H1 (cell line): ENCODE measurements around the gene TMEM151A. TPM values are rescaled to one million over a fixed set of nuclear protein-coding genes. Genes with fewer than 3 reads are reported as not detected.
"Not testable (repeated sequence)": the region's sequence is repeated elsewhere in the genome, so short reads cannot be mapped to it uniquely, and the experiment has no call there.

ENCODE experiments used
- CTCF ChIA-PET: fragments of 300-600 bp; sonication (Branson Sonifier 250); formaldehyde crosslinking; loops from one replicate; lab custom pipeline; 2021; ENCODE audit not compliant: partially characterized antibody; lab: Charles Lee
- POLR2A ChIA-PET: fragments of 300-600 bp; sonication (Branson Sonifier 250); formaldehyde crosslinking; loops from one replicate; lab custom pipeline; 2021; ENCODE audit warnings: inconsistent platforms; ENCODE audit not compliant: partially characterized antibody; lab: Charles Lee
- DNase-seq, 2 experiments: peaks; one replicate each; pipeline versions ENCODE4 v3.0.0 to v3.0.0-alpha.2; 2010 to 2022; ENCODE audit warnings: low spot score in 2 of 2, low read depth in 1 of 2, mixed read lengths in 1 of 2
- FAIRE-seq: peaks from 2 replicates; lab custom pipeline; 2011; peaks lifted over from hg19 to GRCh38; lab: Jason Lieb, UNC
- H2AFZ ChIP-seq: 2 replicates; pipeline ENCODE4 v1.8.1; 2012; ENCODE audit warnings: low read length, inconsistent platforms
- H2AK5ac ChIP-seq: 2 replicates; pipeline ENCODE4 v1.6.1; 2013; ENCODE audit warnings: low read depth, low read length
- H2BK120ac ChIP-seq: replicated peaks from 2 replicates; pipeline ENCODE3; 2013; ENCODE audit warnings: low read depth, low read length, inconsistent platforms
- H2BK12ac ChIP-seq: 2 replicates; pipeline ENCODE4 v1.6.1; 2013; ENCODE audit warnings: low read depth, low read length
- H2BK15ac ChIP-seq: 2 replicates; pipeline ENCODE4 v1.6.1; 2013; ENCODE audit warnings: low read length
- H2BK20ac ChIP-seq: 2 replicates; pipeline ENCODE4 v1.6.1; 2013; ENCODE audit warnings: low read length
- H2BK5ac ChIP-seq: 2 replicates; pipeline ENCODE4 v1.6.1; 2013; ENCODE audit warnings: low read depth, low read length
- H3K14ac ChIP-seq: 2 replicates; pipeline ENCODE4 v1.6.1; 2013; ENCODE audit warnings: inconsistent platforms; ENCODE audit not compliant: insufficient read length
- H3K18ac ChIP-seq: 2 replicates; pipeline ENCODE4 v1.6.1; 2013; ENCODE audit warnings: low read length; ENCODE audit errors: extremely low read depth
- H3K23ac ChIP-seq: 2 replicates; pipeline ENCODE4 v1.6.1; 2013; ENCODE audit warnings: inconsistent platforms; ENCODE audit not compliant: insufficient read length
- H3K23me2 ChIP-seq: 2 replicates; pipeline ENCODE4 v1.6.1; 2013; ENCODE audit warnings: low read depth, low read length
- H3K27ac ChIP-seq: 2 replicates; pipeline ENCODE4 v1.6.1; 2011; ENCODE audit warnings: low read depth, low read length, inconsistent platforms
- H3K27me3 ChIP-seq, 4 experiments: replicated peaks in 1 of 4; 1 replicate in 1 of 4; 2 replicates in 3 of 4; pipeline versions ENCODE4 v1.6.1 to v1.8.1; 2011 to 2013; ENCODE audit warnings: low read length in 3 of 4, mild to moderate bottlenecking in 3 of 4, inconsistent platforms in 2 of 4, mixed read lengths in 2 of 4, moderate library complexity in 1 of 4; ENCODE audit not compliant: control insufficient read depth in 3 of 4, insufficient read depth in 3 of 4; ENCODE audit errors: extremely low read depth in 1 of 4
- H3K36me3 ChIP-seq, 4 experiments: 2 replicates each; pipeline versions ENCODE4 v1.6.1 to v1.8.1; 2011 to 2013; ENCODE audit warnings: mild to moderate bottlenecking in 4 of 4, low read length in 3 of 4, moderate library complexity in 2 of 4, control low read depth in 1 of 4, inconsistent platforms in 1 of 4; ENCODE audit not compliant: insufficient read depth in 4 of 4, control insufficient read depth in 2 of 4
- H3K4ac ChIP-seq: replicated peaks from 2 replicates; pipeline ENCODE3; 2013; ENCODE audit warnings: low read length, low read depth, mixed read lengths, inconsistent platforms; ENCODE audit not compliant: insufficient read length
- H3K4me1 ChIP-seq, 4 experiments: replicated peaks in 1 of 4; 1 replicate in 1 of 4; 2 replicates in 3 of 4; pipeline versions ENCODE4 v1.6.1 to v1.8.1; 2011 to 2013; ENCODE audit warnings: low read length in 3 of 4, inconsistent platforms in 2 of 4, mixed read lengths in 1 of 4; ENCODE audit not compliant: insufficient read depth in 4 of 4, control insufficient read depth in 3 of 4
- H3K4me2 ChIP-seq, 2 experiments: 2 replicates each; pipeline versions ENCODE4 v1.6.1 to v1.8.1; 2011 to 2013; ENCODE audit warnings: low read depth in 2 of 2, low read length in 2 of 2, control low read depth in 1 of 2, inconsistent platforms in 1 of 2, mild to moderate bottlenecking in 1 of 2; ENCODE audit not compliant: insufficient read depth in 1 of 2
- H3K4me3 ChIP-seq, 4 experiments: fragments of 200-600, 300-600 bp in 1 of 4; sonication (generic), shearing (Covaris generic), sonication (Bioruptor Twin) in 1 of 4; 2 replicates each; pipeline versions ENCODE4 v1.5.1 to v1.8.1; 2011 to 2016; ENCODE audit warnings: low read length in 4 of 4, low read depth in 3 of 4, control low read depth in 2 of 4, inconsistent platforms in 2 of 4, mild to moderate bottlenecking in 2 of 4, mixed read lengths in 1 of 4, moderate library complexity in 1 of 4; ENCODE audit not compliant: insufficient read depth in 2 of 4; ENCODE audit errors: extremely low read depth in 1 of 4
- H3K56ac ChIP-seq: replicated peaks from 2 replicates; pipeline ENCODE3; 2013; ENCODE audit warnings: low read depth, mild to moderate bottlenecking, mixed read lengths, low read length, inconsistent platforms; ENCODE audit not compliant: insufficient read length
- H3K79me1 ChIP-seq: 2 replicates; pipeline ENCODE4 v1.6.1; 2013; ENCODE audit warnings: low read depth, low read length, control low read depth
- H3K79me2 ChIP-seq, 2 experiments: 2 replicates each; pipeline versions ENCODE4 v1.6.1 to v1.8.1; 2012 to 2013; ENCODE audit warnings: low read length in 2 of 2, mild to moderate bottlenecking in 2 of 2, inconsistent platforms in 1 of 2; ENCODE audit not compliant: insufficient read depth in 2 of 2, control insufficient read depth in 1 of 2
- H3K9ac ChIP-seq, 4 experiments: replicated peaks in 1 of 4; 1 replicate in 1 of 4; 2 replicates in 3 of 4; pipeline versions ENCODE4 v1.6.1 to v1.8.1; 2011 to 2013; ENCODE audit warnings: low read depth in 3 of 4, low read length in 3 of 4, control low read depth in 2 of 4, mild to moderate bottlenecking in 2 of 4, moderate library complexity in 2 of 4, inconsistent platforms in 1 of 4; ENCODE audit errors: extremely low read depth in 1 of 4
- H3K9me3 ChIP-seq, 2 experiments: 2 replicates each; pipeline versions ENCODE4 v1.6.1 to v1.8.1; 2012 to 2013; ENCODE audit warnings: mild to moderate bottlenecking in 2 of 2, moderate library complexity in 2 of 2, control low read depth in 1 of 2, inconsistent platforms in 1 of 2, low read depth in 1 of 2, low read length in 1 of 2, mixed read lengths in 1 of 2; ENCODE audit not compliant: insufficient read depth in 2 of 2
- H4K20me1 ChIP-seq, 2 experiments: replicated peaks in 1 of 2; 2 replicates each; pipeline versions ENCODE3 to v1.8.1; 2011 to 2013; ENCODE audit warnings: inconsistent platforms in 2 of 2, low read length in 2 of 2, mild to moderate bottlenecking in 1 of 2; ENCODE audit not compliant: insufficient read depth in 2 of 2, control insufficient read depth in 1 of 2
- H4K5ac ChIP-seq: 2 replicates; pipeline ENCODE4 v1.6.1; 2013; ENCODE audit warnings: low read length, low read depth, mixed read lengths, inconsistent platforms; ENCODE audit not compliant: insufficient read length
- H4K8ac ChIP-seq: 2 replicates; pipeline ENCODE4 v1.8.0; 2013; ENCODE audit warnings: mild to moderate bottlenecking, moderate library complexity, low read length, inconsistent platforms; ENCODE audit not compliant: insufficient read depth; ENCODE audit errors: extremely low read depth
- H4K91ac ChIP-seq: replicated peaks from 2 replicates; pipeline ENCODE3; 2013; ENCODE audit warnings: low read length, mixed read lengths, inconsistent platforms; ENCODE audit not compliant: insufficient read length
- whole genome bisulfite sequencing, 2 experiments: shearing (Covaris generic) in 1 of 2; methylation state at CpG; one replicate each; pipeline versions ENCODE4 v1.1.6 to v1.1.7; 2013 to 2015; ENCODE audit warnings: low lambda C conversion rate in 2 of 2, mixed read lengths in 2 of 2, inconsistent platforms in 1 of 2, low coverage in 1 of 2, missing lambda C conversion rate in 1 of 2; ENCODE audit not compliant: insufficient replicate concordance in 2 of 2, insufficient coverage in 1 of 2, insufficient read length in 1 of 2; ENCODE audit errors: extremely low coverage in 1 of 2, missing lambda C conversion rate in 1 of 2; 5-methylcytosine and 5-hydroxymethylcytosine counted together
- polyA plus RNA-seq, 7 experiments: library from polyadenylated mRNA; depleted of rRNA in 3 of 7; stranded (reverse) in 5 of 7; unstranded in 2 of 7; fragments of >200 nt in 5 of 7; fragments of 200-250 nt in 2 of 7; gene quantifications; 1 replicate in 5 of 7; 2 replicates in 1 of 7; 4 replicates in 1 of 7; pipeline versions ENCODE4 v1.2.1 to v1.2.3, GENCODE V29; 2011 to 2013; ENCODE audit warnings: missing spikeins in 2 of 7, mixed read lengths in 2 of 7
- total RNA-seq: library from RNA; stranded (reverse); fragmentation: NEBNext Ultra II Directional; extraction: Animal tissue kit (Norgen Biotek cat#: 25700); gene quantifications from 2 replicates; pipeline ENCODE4 v1.2.1, GENCODE V29; 2021

TMEM151A gene
- total and polyA plus RNA-seq, 2 of the 8 experiments (the other 6 are each of a cell fraction or from before 2014, with no cell fraction given): 3.2 TPM

GRCh38 chr11:66253081-66253480 is 38.6 kb upstream of the TMEM151A start:
- H3K23ac ChIP-seq, H2BK12ac ChIP-seq, H3K36me3 ChIP-seq, H3K18ac ChIP-seq, DNase-seq, H2BK20ac ChIP-seq, H4K91ac ChIP-seq, H2BK120ac ChIP-seq, H2BK15ac ChIP-seq, H3K56ac ChIP-seq, H3K4me2 ChIP-seq, H2BK5ac ChIP-seq, H3K27me3 ChIP-seq, H4K5ac ChIP-seq, H3K9ac ChIP-seq, H3K79me2 ChIP-seq, H3K23me2 ChIP-seq, H3K9me3 ChIP-seq, H3K4me1 ChIP-seq, H4K8ac ChIP-seq, H4K20me1 ChIP-seq, H3K4ac ChIP-seq, H3K79me1 ChIP-seq, H2AFZ ChIP-seq, H3K14ac ChIP-seq, H2AK5ac ChIP-seq, FAIRE-seq, H3K27ac ChIP-seq, H3K4me3 ChIP-seq: not testable (repeated sequence)
- 85% methylated on average over 6 of the region's 6 CpGs; no CpG with 5 or more reads in 1 of the 2 experiments for WGBS, 2 experiments
- ChIA-PET CTCF (interaction anchor here (1.1 to 2.0 kb wide), 3 partner anchors 8 to 11 kb away, joined by 5 to 6 read pairs (median 5); no protein-coding TSS in a partner anchor), POLR2A (interaction anchor here (1.3 to 2.1 kb wide), 2 partner anchors 9 to 13 kb away, joined by 4 to 7 read pairs; no protein-coding TSS in a partner anchor)
